GM12874 (cell line): ENCODE results near the gene AK9.

ENCODE experiments used
- CTCF ChIP-seq: IDR thresholded peaks from 2 replicates; pipeline ENCODE4 v1.5.1; 2011; ENCODE audit warnings: low read depth, mild to moderate bottlenecking, control low read depth, low read length, moderate library complexity; ENCODE audit not compliant: insufficient read depth

The AK9 gene

GRCh38 chr6:109706513-109706912, 15.5 kb upstream of the AK9 start:
- TF ChIP-seq CTCF = no peak

GRCh38 chr6:109705258-109705657, 14.3 kb upstream of the AK9 start:
- peak; percentile 83 for TF ChIP-seq CTCF

- TF ChIP-seq CTCF = no peak
These were observed 11.8 kb upstream of the AK9 start for GRCh38 chr6:109702791-109703190.

GRCh38 chr6:109701774-109702173, 10.8 kb upstream of the AK9 start:
- TF ChIP-seq CTCF = no peak

GRCh38 chr6:109701221-109701620, 10.2 kb upstream of the AK9 start:
- no peak for TF ChIP-seq CTCF

- no peak for TF ChIP-seq CTCF
These were observed 5.4 kb upstream of the AK9 start for GRCh38 chr6:109696355-109696754.

- TF ChIP-seq CTCF = 0 out of 2 replicates have a peak, but pooled peaks have one; percentile 3
These were observed 4.5 kb upstream of the AK9 start for GRCh38 chr6:109695468-109695867.

- TF ChIP-seq CTCF = no peak
These were observed 2.1 kb upstream of the AK9 start for GRCh38 chr6:109693111-109693510.
